ENCODE measurements around the gene MAB21L1.

DNA sequence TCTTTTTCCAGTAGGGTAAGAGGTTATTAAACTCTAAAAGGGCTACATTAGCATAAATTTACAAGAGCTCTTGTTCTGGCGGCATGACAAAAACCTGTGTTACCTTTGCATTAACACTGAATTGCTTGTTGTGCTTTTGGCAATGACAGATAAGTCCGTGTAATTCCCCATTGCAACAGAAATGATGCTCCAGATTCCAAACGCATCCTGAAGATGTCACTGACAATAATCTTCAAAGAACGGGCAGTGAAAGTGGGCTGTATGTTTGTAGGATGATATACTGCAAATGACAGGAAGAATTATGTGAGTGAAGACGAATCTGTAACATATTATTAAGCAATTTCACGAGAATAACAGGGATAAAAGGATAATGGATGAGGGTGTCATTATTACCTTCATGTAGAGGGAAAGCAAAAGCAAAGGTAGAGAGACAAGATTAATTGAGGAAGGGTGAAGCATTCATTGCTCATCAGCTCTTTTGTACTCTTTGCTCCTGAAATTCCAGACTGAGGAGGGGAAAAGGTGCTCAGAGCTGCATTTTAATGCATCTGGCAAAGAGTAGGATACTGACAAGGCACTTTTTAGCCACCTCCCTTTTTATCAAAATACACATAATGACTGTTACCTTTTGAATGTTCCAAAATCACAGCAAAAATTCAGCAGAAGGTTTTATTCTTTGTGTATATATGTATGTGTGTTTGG is 38.5 kb upstream of the MAB21L1 start:
- TF ChIP-seq, protein P1, sequence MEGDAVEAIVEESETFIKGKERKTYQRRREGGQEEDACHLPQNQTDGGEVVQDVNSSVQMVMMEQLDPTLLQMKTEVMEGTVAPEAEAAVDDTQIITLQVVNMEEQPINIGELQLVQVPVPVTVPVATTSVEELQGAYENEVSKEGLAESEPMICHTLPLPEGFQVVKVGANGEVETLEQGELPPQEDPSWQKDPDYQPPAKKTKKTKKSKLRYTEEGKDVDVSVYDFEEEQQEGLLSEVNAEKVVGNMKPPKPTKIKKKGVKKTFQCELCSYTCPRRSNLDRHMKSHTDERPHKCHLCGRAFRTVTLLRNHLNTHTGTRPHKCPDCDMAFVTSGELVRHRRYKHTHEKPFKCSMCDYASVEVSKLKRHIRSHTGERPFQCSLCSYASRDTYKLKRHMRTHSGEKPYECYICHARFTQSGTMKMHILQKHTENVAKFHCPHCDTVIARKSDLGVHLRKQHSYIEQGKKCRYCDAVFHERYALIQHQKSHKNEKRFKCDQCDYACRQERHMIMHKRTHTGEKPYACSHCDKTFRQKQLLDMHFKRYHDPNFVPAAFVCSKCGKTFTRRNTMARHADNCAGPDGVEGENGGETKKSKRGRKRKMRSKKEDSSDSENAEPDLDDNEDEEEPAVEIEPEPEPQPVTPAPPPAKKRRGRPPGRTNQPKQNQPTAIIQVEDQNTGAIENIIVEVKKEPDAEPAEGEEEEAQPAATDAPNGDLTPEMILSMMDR (IDR thresholded peaks at IDR 0.05) = no peak
- no peak for TF ChIP-seq POLR2A (IDR thresholded peaks at IDR 0.05)

Measured in sigmoid colon (tissue), 3 donors.